ENCODE data around the gene FGF18. TPM values are rescaled to one million over a fixed set of nuclear protein-coding genes. Genes with fewer than 3 reads are reported as not detected.

Gene FGF18
- total RNA-seq, 4 donors from 2014 or later: 0.20 TPM; not detected in 3

- TF ChIP-seq POLR2A (IDR thresholded peaks at IDR 0.05) (no peak), CTCF (IDR thresholded peaks at IDR 0.05 in 4 of 5, conservative IDR thresholded peaks at IDR 0.05 in 1 of 5) (no peak)
- in situ Hi-C loops (cut with MboI; ENCODE audit: low sequenced_read_pairs in 4 of 4): no loop called here
- ATAC-seq: no peak
Measured at GRCh38 chr5:171462136-171462927, 42.9 kb downstream of the FGF18 start.

GRCh38 chr5:171462928-171463861 is 43.7 kb downstream of the FGF18 start:
- Histone ChIP-seq H3K36me3 (no peaks in the 10 kb centered on the region), H3K27ac (no peak overlapping the region), H3K27me3 (no peaks in the 10 kb centered on the region), H3K9me3 (no peaks in the 10 kb centered on the region), H3K4me3 (no peak overlapping the region), H3K4me1 (no peaks in the 10 kb centered on the region)
- no peak for ATAC-seq
- no peak for DNase-seq
- in situ Hi-C loops (cut with MboI; ENCODE audit: low sequenced_read_pairs in 4 of 4) (no loop called here), intact Hi-C loops (cut with DNase I; ENCODE audit: low total_unique reads) (no loop called here)
- TF ChIP-seq CTCF (IDR thresholded peaks at IDR 0.05 in 4 of 5, conservative IDR thresholded peaks at IDR 0.05 in 1 of 5): no peak
- TF ChIP-seq POLR2A (IDR thresholded peaks at IDR 0.05): no peak

More at GRCh38 chr5:171462136-171462927, 42.9 kb downstream of the FGF18 start:
- Histone ChIP-seq H3K27me3 (no peaks in the 10 kb centered on the region), H3K36me3 (no peaks in the 10 kb centered on the region), H3K9me3 (no peaks in the 10 kb centered on the region), H3K4me3 (no peak overlapping the region), H3K4me1 (no peaks in the 10 kb centered on the region), H3K27ac (no peak overlapping the region)
- no peak for DNase-seq
- intact Hi-C loops (cut with DNase I; ENCODE audit: low total_unique reads): no loop called here

GRCh38 chr5:171463862-171464229 is 44.4 kb downstream of the FGF18 start:
- Histone ChIP-seq H3K4me3 (no peak overlapping the region), H3K27me3 (no peaks in the 10 kb centered on the region), H3K9me3 (no peaks in the 10 kb centered on the region), H3K27ac (no peak overlapping the region), H3K4me1 (no peaks in the 10 kb centered on the region), H3K36me3 (no peaks in the 10 kb centered on the region)
- no peak for DNase-seq
- in situ Hi-C loops (cut with MboI; ENCODE audit: low sequenced_read_pairs in 4 of 4): no loop called here
- intact Hi-C loops (cut with DNase I; ENCODE audit: low total_unique reads): no loop called here
- no peak for TF ChIP-seq POLR2A (IDR thresholded peaks at IDR 0.05)
- TF ChIP-seq CTCF (IDR thresholded peaks at IDR 0.05 in 4 of 5, conservative IDR thresholded peaks at IDR 0.05 in 1 of 5): no peak
- ATAC-seq: no peak

GRCh38 chr5:171464829-171465228 is 45.4 kb downstream of the FGF18 start:
- in situ Hi-C loops (cut with MboI; ENCODE audit: low sequenced_read_pairs in 4 of 4): no loop called here

More at GRCh38 chr5:171464829-171465228, 45.4 kb downstream of the FGF18 start:
- no peaks in the 10 kb centered on the region for H3K9me3 ChIP-seq
- H3K4me1 ChIP-seq: no peaks in the 10 kb centered on the region
- no peaks in the 10 kb centered on the region for H3K27me3 ChIP-seq
- intact Hi-C loops (cut with DNase I; ENCODE audit: low total_unique reads): no loop called here
- H3K4me3 ChIP-seq: no peak overlapping the region
- H3K27ac ChIP-seq: no peak overlapping the region
- no peaks in the 10 kb centered on the region for H3K36me3 ChIP-seq
- DNase-seq (no peak), ATAC-seq (no peak)
- TF ChIP-seq POLR2A (IDR thresholded peaks at IDR 0.05): no peak
- no peak for TF ChIP-seq CTCF (IDR thresholded peaks at IDR 0.05 in 4 of 5, conservative IDR thresholded peaks at IDR 0.05 in 1 of 5)

Data from gastrocnemius medialis (tissue), 4 donors.